Glutamatergic neuron (in vitro differentiated cells): ENCODE measurements around the gene HNRNPUL1. TPM values are rescaled to one million over a fixed set of nuclear protein-coding genes. Genes with fewer than 3 reads are reported as not detected.

Experiments used
- DNase-seq: peaks from one replicate; pipeline ENCODE4 v3.0.0; 2022
- H3K27ac Mint-ChIP-seq: one replicate; pipeline ENCODE4 v1.8.0; 2020; ENCODE audit warnings: mild to moderate bottlenecking, mixed read lengths, inconsistent platforms; ENCODE audit not compliant: unreplicated experiment
- H3K27me3 Mint-ChIP-seq: one replicate; pipeline ENCODE4 v1.8.0; 2020; ENCODE audit warnings: mild to moderate bottlenecking, moderate library complexity, mixed read lengths, inconsistent platforms; ENCODE audit not compliant: unreplicated experiment
- H3K36me3 Mint-ChIP-seq: one replicate; pipeline ENCODE4 v1.8.0; 2020; ENCODE audit warnings: mild to moderate bottlenecking, mixed read lengths, inconsistent platforms; ENCODE audit not compliant: unreplicated experiment
- H3K4me1 Mint-ChIP-seq: one replicate; pipeline ENCODE4 v1.8.0; 2020; ENCODE audit warnings: mild to moderate bottlenecking, low read depth, mixed read lengths, inconsistent platforms; ENCODE audit not compliant: unreplicated experiment
- H3K4me3 Mint-ChIP-seq: one replicate; pipeline ENCODE4 v1.8.0; 2020; ENCODE audit warnings: mild to moderate bottlenecking, mixed read lengths, inconsistent platforms; ENCODE audit not compliant: unreplicated experiment
- H3K9me3 Mint-ChIP-seq: one replicate; pipeline ENCODE4 v1.8.0; 2020; ENCODE audit warnings: mild to moderate bottlenecking, moderate library complexity, mixed read lengths, inconsistent platforms; ENCODE audit not compliant: unreplicated experiment
- CTCF ChIP-seq: fragments of 200-600 bp; sonication (generic); IDR thresholded peaks from one replicate; pipeline ENCODE4 v1.5.0; 2021; ENCODE audit not compliant: partially characterized antibody, unreplicated experiment
- total RNA-seq: library from RNA; stranded (reverse); fragmentation: NEBNext Ultra II Directional; extraction: Animal tissue kit (Norgen Biotek cat#: 25700); gene quantifications from one replicate; pipeline ENCODE4 v1.2.1, GENCODE V29; 2021; ENCODE audit not compliant: unreplicated experiment

The HNRNPUL1 gene
- total RNA-seq, 1 donor from 2014 or later, result 201 TPM

- Mint-ChIP-seq H3K27me3 (peaks cover 2% of the 10 kb centered on the region), H3K27ac (no peak overlapping the region), H3K9me3 (peaks cover 5% of the 10 kb centered on the region)
Measured at GRCh38 chr19:41269571-41269970, 5.4 kb downstream of the HNRNPUL1 start.

GRCh38 chr19:41273076-41273475 lies 8.9 kb downstream of the HNRNPUL1 start:
- H3K27me3 Mint-ChIP-seq, result no peaks in the 10 kb centered on the region
- no peak for DNase-seq
- no peak overlapping the region for H3K4me3 Mint-ChIP-seq
- no peaks in the 10 kb centered on the region for H3K4me1 Mint-ChIP-seq
- no peak for TF ChIP-seq CTCF
- H3K9me3 Mint-ChIP-seq, result no peaks in the 10 kb centered on the region
- H3K36me3 Mint-ChIP-seq, result no peaks in the 10 kb centered on the region
- no peak overlapping the region for H3K27ac Mint-ChIP-seq

More at GRCh38 chr19:41269571-41269970, 5.4 kb downstream of the HNRNPUL1 start:
- TF ChIP-seq CTCF, result no peak
- Mint-ChIP-seq H3K4me3 (no peak overlapping the region), H3K4me1 (peaks cover 21% of the 10 kb centered on the region), H3K36me3 (no peaks in the 10 kb centered on the region)
- no peak for DNase-seq

- H3K9me3 Mint-ChIP-seq, result no peaks in the 10 kb centered on the region
- no peaks in the 10 kb centered on the region for H3K4me1 Mint-ChIP-seq
- no peaks in the 10 kb centered on the region for H3K36me3 Mint-ChIP-seq
- H3K27ac Mint-ChIP-seq, result no peak overlapping the region
- DNase-seq, result no peak
- no peaks in the 10 kb centered on the region for H3K27me3 Mint-ChIP-seq
- no peak overlapping the region for H3K4me3 Mint-ChIP-seq
- no peak for TF ChIP-seq CTCF
Measured at GRCh38 chr19:41274802-41275201, 10.6 kb downstream of the HNRNPUL1 start.

GRCh38 chr19:41276231-41276630 lies 12.1 kb downstream of the HNRNPUL1 start:
- no peak for TF ChIP-seq CTCF
- no peak overlapping the region for H3K4me3 Mint-ChIP-seq
- DNase-seq, result no peak
- no peaks in the 10 kb centered on the region for H3K9me3 Mint-ChIP-seq
- H3K27me3 Mint-ChIP-seq, result no peaks in the 10 kb centered on the region
- H3K36me3 Mint-ChIP-seq, result no peaks in the 10 kb centered on the region
- no peak overlapping the region for H3K27ac Mint-ChIP-seq
- no peaks in the 10 kb centered on the region for H3K4me1 Mint-ChIP-seq

GRCh38 chr19:41278478-41278877 lies 14.3 kb downstream of the HNRNPUL1 start:
- Mint-ChIP-seq H3K27me3 (no peaks in the 10 kb centered on the region), H3K27ac (no peak overlapping the region), H3K4me1 (no peaks in the 10 kb centered on the region), H3K4me3 (no peak overlapping the region), H3K9me3 (no peaks in the 10 kb centered on the region), H3K36me3 (no peaks in the 10 kb centered on the region)
- DNase-seq, result no peak
- TF ChIP-seq CTCF, result no peak
